GM12872 (cell line): ENCODE measurements around the gene UNC13C.

Experiments
- TF ChIP-seq, protein P1 (sequence below): IDR thresholded peaks from 3 replicates; pipeline ENCODE4 v1.5.1; 2011; ENCODE audit warnings: low read depth, mild to moderate bottlenecking, low read length, moderate library complexity; ENCODE audit not compliant: insufficient read depth

UNC13C gene

DNA sequence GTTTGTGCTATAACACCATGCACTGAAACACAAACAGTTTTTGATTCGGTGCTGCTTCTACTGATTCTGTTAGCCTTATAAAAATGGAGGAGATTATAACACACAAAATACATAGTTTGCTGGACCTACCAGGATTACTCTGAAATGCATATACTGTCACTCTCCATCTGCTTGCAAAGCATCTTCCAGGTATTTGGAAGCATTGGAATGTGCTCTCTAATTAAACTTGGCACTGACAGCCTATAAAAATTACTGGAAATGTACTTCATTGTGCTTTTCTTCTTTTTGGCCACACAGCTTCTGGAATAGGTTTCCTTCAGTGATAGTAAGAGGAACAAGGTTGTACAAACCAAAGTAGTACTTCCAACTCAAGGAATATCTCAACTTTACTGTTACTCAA lies 376.1 kb downstream of the UNC13C start:
- TF ChIP-seq, protein P1, sequence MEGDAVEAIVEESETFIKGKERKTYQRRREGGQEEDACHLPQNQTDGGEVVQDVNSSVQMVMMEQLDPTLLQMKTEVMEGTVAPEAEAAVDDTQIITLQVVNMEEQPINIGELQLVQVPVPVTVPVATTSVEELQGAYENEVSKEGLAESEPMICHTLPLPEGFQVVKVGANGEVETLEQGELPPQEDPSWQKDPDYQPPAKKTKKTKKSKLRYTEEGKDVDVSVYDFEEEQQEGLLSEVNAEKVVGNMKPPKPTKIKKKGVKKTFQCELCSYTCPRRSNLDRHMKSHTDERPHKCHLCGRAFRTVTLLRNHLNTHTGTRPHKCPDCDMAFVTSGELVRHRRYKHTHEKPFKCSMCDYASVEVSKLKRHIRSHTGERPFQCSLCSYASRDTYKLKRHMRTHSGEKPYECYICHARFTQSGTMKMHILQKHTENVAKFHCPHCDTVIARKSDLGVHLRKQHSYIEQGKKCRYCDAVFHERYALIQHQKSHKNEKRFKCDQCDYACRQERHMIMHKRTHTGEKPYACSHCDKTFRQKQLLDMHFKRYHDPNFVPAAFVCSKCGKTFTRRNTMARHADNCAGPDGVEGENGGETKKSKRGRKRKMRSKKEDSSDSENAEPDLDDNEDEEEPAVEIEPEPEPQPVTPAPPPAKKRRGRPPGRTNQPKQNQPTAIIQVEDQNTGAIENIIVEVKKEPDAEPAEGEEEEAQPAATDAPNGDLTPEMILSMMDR = no peak

DNA sequence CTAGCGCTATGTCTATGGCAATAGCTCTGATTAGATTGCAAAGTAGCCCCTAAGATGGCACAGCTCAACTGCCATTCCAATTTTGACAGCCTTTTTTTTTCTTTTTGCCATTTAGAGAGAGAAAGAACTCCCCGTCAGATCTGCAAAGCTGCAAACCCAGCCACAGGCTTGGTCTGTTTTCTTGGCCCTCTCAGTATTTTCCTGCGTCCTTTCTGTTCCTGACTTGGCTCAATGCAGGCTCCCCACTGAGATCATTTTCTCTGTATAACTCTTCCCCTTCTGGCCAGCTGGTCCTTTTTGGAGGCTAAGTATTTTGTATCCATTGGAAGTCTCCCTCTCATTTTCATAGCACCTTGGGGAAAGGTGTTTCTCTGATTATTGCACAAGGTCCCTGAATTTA lies 386.7 kb downstream of the UNC13C start:
- TF ChIP-seq, protein P1 = no peak

DNA sequence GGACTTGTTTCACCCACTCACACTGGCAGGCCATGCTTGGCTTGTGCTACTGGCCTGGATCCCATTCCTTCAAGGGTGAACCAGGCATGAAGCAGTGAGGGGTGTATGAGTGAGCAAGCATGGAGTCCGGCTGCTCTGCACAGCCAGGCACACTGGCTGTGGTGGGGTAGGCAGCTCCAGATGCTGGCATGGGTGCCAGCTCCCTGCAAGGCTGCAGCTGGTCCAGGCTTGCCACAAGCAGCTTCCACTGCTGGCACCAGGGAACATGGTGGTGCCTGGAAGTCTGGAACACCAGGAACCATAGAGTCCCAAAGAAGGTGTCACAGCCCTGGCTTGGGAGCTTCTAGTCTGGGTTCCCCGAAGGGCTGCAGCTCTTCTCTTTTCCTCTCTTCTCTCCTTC lies 395.1 kb downstream of the UNC13C start:
- TF ChIP-seq, protein P1 = no peak

DNA sequence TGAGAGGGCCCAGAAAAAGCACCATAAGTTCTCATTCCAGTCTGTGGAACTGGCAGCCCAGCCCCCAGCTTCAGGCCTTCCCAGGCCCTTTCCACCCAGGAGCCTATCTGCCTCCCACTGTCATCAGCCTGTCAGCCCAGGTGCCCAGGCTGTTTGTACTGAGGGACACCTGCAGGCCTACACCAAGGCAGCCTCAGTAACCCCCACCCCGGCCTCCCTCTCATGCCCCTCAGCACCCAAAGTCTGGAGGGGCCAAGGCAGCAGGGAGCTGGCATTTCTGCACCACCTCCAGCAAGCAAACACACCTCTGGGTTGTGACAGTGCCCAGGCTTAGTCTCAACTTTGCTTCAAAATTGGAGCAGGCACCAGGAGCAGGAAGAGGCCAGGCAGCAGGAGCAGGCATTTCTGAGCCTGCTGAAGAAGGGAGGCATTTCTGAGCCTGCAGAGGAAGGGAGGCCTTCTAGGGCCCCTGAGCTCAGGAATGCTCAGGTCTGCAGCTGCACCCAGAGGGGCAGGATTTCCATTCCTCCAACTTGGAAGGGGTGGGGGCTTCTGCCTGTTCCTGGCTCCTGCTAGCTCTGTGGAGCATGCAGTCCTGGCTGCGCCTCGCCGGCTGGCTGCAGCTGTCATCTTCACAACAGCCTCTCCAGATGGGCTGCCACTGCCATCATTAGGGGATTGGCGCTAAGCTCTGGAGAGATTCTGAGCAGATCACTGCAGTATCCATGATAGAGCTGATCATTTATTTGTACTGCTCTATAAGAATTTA lies 396.1 kb downstream of the UNC13C start:
- TF ChIP-seq, protein P1 = no peak

DNA sequence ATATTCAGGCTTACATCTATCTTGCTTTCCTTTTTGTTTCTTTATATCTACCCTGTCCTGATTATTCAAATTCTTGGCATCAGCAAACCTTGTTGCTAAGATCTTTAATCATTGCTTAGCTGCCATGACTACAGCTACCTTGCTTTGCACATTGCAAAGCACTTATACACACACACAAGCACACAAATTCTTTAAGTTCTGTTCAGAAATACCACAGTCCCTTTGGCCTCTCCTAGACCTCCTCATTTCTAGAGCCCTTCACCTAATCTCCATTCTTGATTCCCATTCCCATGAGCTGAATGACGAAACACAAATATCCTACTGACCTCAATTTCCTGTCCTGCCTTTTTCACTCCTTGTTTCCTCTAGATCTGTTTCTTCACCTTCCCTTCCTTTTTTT lies 409.6 kb downstream of the UNC13C start:
- TF ChIP-seq, protein P1 = no peak

DNA sequence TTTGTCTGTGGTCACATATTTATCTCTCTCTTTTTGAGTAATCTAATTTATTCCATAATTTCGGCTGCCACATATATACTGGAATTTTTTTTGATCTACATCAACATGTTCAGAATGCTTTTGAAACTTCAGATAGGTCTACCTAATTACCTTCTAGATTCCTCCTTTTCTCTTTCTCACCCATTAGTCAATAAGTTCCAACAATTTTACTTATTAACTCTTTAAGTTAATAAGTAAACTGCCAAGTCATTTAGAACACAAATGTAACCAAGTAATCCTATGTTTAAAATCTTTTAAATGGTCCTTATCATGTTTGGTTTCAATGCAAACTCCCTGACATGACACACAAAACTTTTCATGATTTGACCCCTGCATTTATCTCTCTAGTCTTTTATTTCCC lies 410.5 kb downstream of the UNC13C start:
- TF ChIP-seq, protein P1 = no peak

DNA sequence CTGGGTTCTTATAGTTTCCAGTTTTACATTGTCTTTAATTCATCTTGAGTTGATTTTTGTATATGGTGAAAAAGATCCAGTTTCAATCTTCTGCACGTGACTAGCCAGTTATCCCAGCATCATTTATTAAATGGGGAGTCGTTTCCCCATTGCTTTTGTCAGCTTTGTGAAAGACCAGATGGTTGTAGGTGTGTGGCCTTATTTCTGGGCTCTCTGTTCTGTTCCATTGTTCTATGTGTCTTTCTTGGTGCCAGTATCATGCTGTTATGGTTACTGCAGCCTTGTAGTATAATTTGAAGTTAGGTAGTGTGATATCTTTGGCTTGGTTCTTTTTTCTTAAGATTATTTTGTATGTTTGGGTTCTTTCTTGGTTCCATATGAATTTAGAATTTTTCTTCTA lies 432.2 kb downstream of the UNC13C start:
- TF ChIP-seq, protein P1 = no peak

DNA sequence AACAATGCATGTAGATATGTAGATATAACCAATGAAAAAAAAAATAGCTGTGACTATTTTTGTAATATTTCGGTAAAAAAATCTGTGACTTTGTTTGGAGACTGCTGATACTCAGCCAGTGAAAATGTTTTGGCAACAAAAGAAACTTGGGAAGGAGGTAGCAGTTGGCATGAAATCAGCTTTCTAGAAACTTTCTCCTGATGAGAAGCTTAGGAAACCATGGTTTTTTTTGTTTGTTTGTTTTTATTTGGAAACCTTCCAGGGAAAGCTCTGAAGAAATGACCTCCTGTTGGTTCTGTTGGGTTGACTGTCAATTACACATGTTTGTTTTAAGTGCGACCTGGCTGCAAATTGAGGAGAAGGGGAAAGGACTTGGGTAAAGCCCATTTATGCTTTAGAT lies 445.9 kb downstream of the UNC13C start:
- TF ChIP-seq, protein P1 = no peak
